WTC11 (cell line): ENCODE results near the gene ZNHIT1. TPM values are rescaled to one million over a fixed set of nuclear protein-coding genes. Genes with fewer than 3 reads are reported as not detected.

Experiments used
- ATAC-seq: fragments of 200-7000 bp; cut with Tn5 transposase; 2 replicates; pipeline ENCODE4 v1.10.0; 2021; ENCODE audit warnings: mild to moderate bottlenecking, moderate library complexity
- CTCF ChIA-PET: fragments of 300-600 bp; sonication (Branson Sonifier 250); formaldehyde crosslinking; loops from one replicate; lab custom pipeline; 2021; ENCODE audit warnings: antibody characterized with exemption; lab: Charles Lee
- POLR2A ChIA-PET: fragments of 350-600 bp; sonication (Branson Sonifier 250); formaldehyde crosslinking; loops from one replicate; lab custom pipeline; 2021; ENCODE audit warnings: antibody characterized with exemption; lab: Charles Lee
- DNase-seq: peaks from one replicate; pipeline ENCODE4 v3.0.0; 2021; ENCODE audit warnings: low spot score
- H3K27ac Mint-ChIP-seq: 2 replicates; pipeline ENCODE4 v1.8.0; 2021; ENCODE audit warnings: mixed read lengths
- H3K27me3 Mint-ChIP-seq: 2 replicates; pipeline ENCODE4 v1.8.0; 2021; ENCODE audit warnings: low read depth, mild to moderate bottlenecking, moderate library complexity, mixed read lengths
- H3K36me3 Mint-ChIP-seq: 2 replicates; pipeline ENCODE4 v1.8.0; 2021; ENCODE audit warnings: mixed read lengths
- H3K4me1 Mint-ChIP-seq: 2 replicates; pipeline ENCODE4 v1.8.0; 2022; ENCODE audit warnings: mixed read lengths
- H3K4me3 Mint-ChIP-seq: 2 replicates; pipeline ENCODE4 v1.8.0; 2021; ENCODE audit warnings: mild to moderate bottlenecking, moderate library complexity, mixed read lengths
- H3K9me3 Mint-ChIP-seq: 2 replicates; pipeline ENCODE4 v1.8.0; 2021; ENCODE audit warnings: mixed read lengths
- AFF4 ChIP-seq: sonication (generic); formaldehyde crosslinking; IDR thresholded peaks from 2 replicates; pipeline ENCODE4 v1.8.1; 2023; ENCODE audit warnings: mild to moderate bottlenecking, missing genetic modification reagents, borderline replicate concordance
- CBFB ChIP-seq: sonication (generic); formaldehyde crosslinking; IDR thresholded peaks from 2 replicates; pipeline ENCODE4 v1.8.1; 2022; ENCODE audit warnings: mild to moderate bottlenecking, low read depth, missing genetic modification reagents
- ELF4 ChIP-seq: sonication (generic); formaldehyde crosslinking; IDR thresholded peaks from 2 replicates; pipeline ENCODE4 v1.8.1; 2022; ENCODE audit warnings: low read depth, mild to moderate bottlenecking, moderate library complexity, missing genetic modification reagents
- ERG ChIP-seq: fragments of 250-450 bp; sonication (Bioruptor Pico); IDR thresholded peaks from 2 replicates; pipeline ENCODE4 v1.8.0; 2021; ENCODE audit warnings: mild to moderate bottlenecking
- ETV6 ChIP-seq: sonication (generic); formaldehyde crosslinking; IDR thresholded peaks from 2 replicates; pipeline ENCODE4 v1.8.1; 2022; ENCODE audit warnings: mild to moderate bottlenecking, missing genetic modification reagents
- FOXP1 ChIP-seq: sonication (generic); formaldehyde crosslinking; IDR thresholded peaks from 2 replicates; pipeline ENCODE4 v1.8.0; 2022; ENCODE audit warnings: missing genetic modification reagents, mild to moderate bottlenecking, moderate library complexity, borderline replicate concordance
- GABPB1 ChIP-seq: sonication (generic); formaldehyde crosslinking; IDR thresholded peaks from 2 replicates; pipeline ENCODE4 v1.8.1; 2023; ENCODE audit warnings: mild to moderate bottlenecking, missing genetic modification reagents
- IRF2 ChIP-seq: sonication (generic); formaldehyde crosslinking; IDR thresholded peaks from 2 replicates; pipeline ENCODE4 v1.8.0; 2022; ENCODE audit warnings: low read depth, missing genetic modification reagents, borderline replicate concordance
- NR1H2 ChIP-seq: sonication (generic); formaldehyde crosslinking; IDR thresholded peaks from 2 replicates; pipeline ENCODE4 v1.9.0; 2021; ENCODE audit warnings: mild to moderate bottlenecking, moderate library complexity, missing genetic modification reagents
- PRDM15 ChIP-seq: sonication (generic); formaldehyde crosslinking; IDR thresholded peaks from 2 replicates; pipeline ENCODE4 v1.8.0; 2022; ENCODE audit warnings: missing genetic modification reagents
- RELA ChIP-seq: sonication (generic); formaldehyde crosslinking; IDR thresholded peaks from 2 replicates; pipeline ENCODE4 v1.8.1; 2022; ENCODE audit warnings: missing genetic modification reagents, mild to moderate bottlenecking, borderline replicate concordance
- ZBTB21 ChIP-seq: sonication (generic); formaldehyde crosslinking; IDR thresholded peaks from 2 replicates; pipeline ENCODE4 v1.8.1; 2023; ENCODE audit warnings: mild to moderate bottlenecking, missing genetic modification reagents, borderline replicate concordance
- ZNF396 ChIP-seq: fragments of 250-450 bp; sonication (Bioruptor Pico); IDR thresholded peaks from 2 replicates; pipeline ENCODE4 v1.8.0; 2021; ENCODE audit warnings: mild to moderate bottlenecking, moderate library complexity, borderline replicate concordance
- total RNA-seq: library from RNA; stranded (reverse); gene quantifications from 3 replicates; pipeline ENCODE4 v1.2.3, GENCODE V29; 2021
- TF ChIP-seq, protein P1 (sequence below): fragments of 250-450 bp; sonication (Bioruptor Pico); IDR thresholded peaks from 2 replicates; pipeline ENCODE4 v1.9.0; 2021; ENCODE audit warnings: mild to moderate bottlenecking, borderline replicate concordance
- TF ChIP-seq, protein P2 (sequence below): sonication (generic); formaldehyde crosslinking; conservative IDR thresholded peaks from 2 replicates; pipeline ENCODE4 v1.8.1; 2023; ENCODE audit warnings: mild to moderate bottlenecking, low read depth, missing genetic modification reagents, moderate library complexity

Gene ZNHIT1
- total RNA-seq, 1 experiment from 2014 or later, result 63.9 TPM

- H3K9me3 Mint-ChIP-seq, result no peaks in the 10 kb centered on the region
- ChIA-PET CTCF (interaction anchor here (1.0 to 5.3 kb wide), 9 partner anchors 8 to 106 kb away, joined by 4 to 57 read pairs (median 7); partner anchors contain the start of genes PLOD3, SERPINE1 and ZNHIT1), POLR2A (interaction anchor here (0.6 to 1.6 kb wide), 6 partner anchors 16 to 56 kb away, joined by 3 to 5 read pairs (median 4); partner anchors contain the start of genes PLOD3 and VGF)
- peak; percentile 5; the same call in 1 of the 2 replicates for ATAC-seq
- peaks cover 16% of the 10 kb centered on the region for H3K27me3 Mint-ChIP-seq
- TF ChIP-seq CBFB (CRISPR knock-in tag) (no peak), FOXP1 (CRISPR knock-in tag) (0 out of 2 replicates have a peak, but pooled peaks have one; percentile 17), ETV6 (CRISPR knock-in tag) (0 out of 2 replicates have a peak, but pooled peaks have one; percentile 21), ZNF396 (no peak)
- H3K27ac Mint-ChIP-seq, result no peak overlapping the region
- DNase-seq, result no peak
- H3K36me3 Mint-ChIP-seq, result no peaks in the 10 kb centered on the region
- H3K4me3 Mint-ChIP-seq, result peak overlapping the region; percentile 72
- H3K4me1 Mint-ChIP-seq, result peaks cover 28% of the 10 kb centered on the region
These were observed 17.5 kb upstream of the ZNHIT1 start for GRCh38 chr7:101200504-101200861.

DNA sequence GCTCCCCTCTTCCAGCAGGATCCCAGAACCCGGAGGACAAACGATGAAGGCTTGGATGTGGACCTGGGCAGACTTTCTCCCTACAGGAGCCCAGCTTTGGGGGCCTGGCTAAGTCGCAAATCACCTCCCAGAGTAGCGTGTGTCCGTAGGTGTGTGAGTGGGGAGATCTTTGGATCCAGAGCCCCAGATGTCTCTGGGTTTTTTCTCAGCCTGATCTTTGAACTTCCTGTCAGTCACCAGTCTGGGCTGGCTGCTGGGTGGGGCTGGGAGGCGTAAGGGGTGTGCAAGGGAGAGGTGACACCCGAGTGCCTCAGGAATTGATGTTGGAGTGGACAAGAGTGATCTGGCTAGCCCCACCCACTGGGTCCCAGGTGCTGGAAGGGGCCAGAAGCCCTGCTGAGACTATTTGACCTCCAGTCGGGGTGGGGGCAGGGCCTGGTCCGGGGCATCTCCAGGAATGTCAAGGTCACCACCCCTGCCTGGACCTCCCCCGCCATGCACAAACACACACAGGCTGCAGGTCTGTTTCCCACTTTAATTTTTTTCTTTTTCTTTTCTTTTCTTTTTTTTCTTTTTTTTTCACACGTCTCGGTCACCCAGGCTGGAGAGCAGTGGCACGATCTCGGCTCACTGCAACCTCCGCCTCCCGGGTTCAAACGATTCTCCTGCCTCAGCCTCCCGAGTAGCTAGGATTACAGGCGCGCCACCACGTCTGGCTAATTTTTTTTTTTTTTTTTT, 16.9 kb upstream of the ZNHIT1 start, which contains the start of gene MOGAT3:
TSS of gene MOGAT3 (minus strand) at position 175 of the 738 bp plus-strand sequence. CDS start 182 bp downstream, outside the sequence.
- ATAC-seq, result peak; percentile 38
- peak; percentile 54 for DNase-seq
- H3K27me3 Mint-ChIP-seq, result peaks cover 16% of the 10 kb centered on the region
- ChIA-PET CTCF (interaction anchor here (0.6 to 5.3 kb wide), 13 partner anchors 9 to 302 kb away, joined by 3 to 57 read pairs (median 5); partner anchors contain the start of genes FIS1, PLOD3, SERPINE1 and ZNHIT1), POLR2A (interaction anchor here (0.9 to 1.6 kb wide), 3 partner anchors 16 to 29 kb away, joined by 4 to 5 read pairs (median 4); partner anchors contain the start of gene PLOD3)
- H3K9me3 Mint-ChIP-seq, result no peaks in the 10 kb centered on the region
- H3K27ac Mint-ChIP-seq, result peak within 1 kb of the TSS; percentile 76
- H3K4me1 Mint-ChIP-seq, result peaks cover 28% of the 10 kb centered on the region
- H3K36me3 Mint-ChIP-seq, result no peaks in the 10 kb centered on the region
- peak within 1 kb of the TSS; percentile 72 for H3K4me3 Mint-ChIP-seq
- TF ChIP-seq IRF2 (CRISPR knock-in tag) (no peak), NR1H2 (CRISPR knock-in tag) (no peak), PRDM15 (no peak), GABPB1 (CRISPR knock-in tag) (peak; percentile 60), ETV6 (CRISPR knock-in tag) (0 out of 2 replicates have a peak, but pooled peaks have one; percentile 5), AFF4 (CRISPR knock-in tag) (no peak), ELF4 (CRISPR knock-in tag) (no peak), RELA (CRISPR knock-in tag) (no peak), ERG (CRISPR knock-in tag) (no peak), ZBTB21 (CRISPR knock-in tag) (no peak)
- TF ChIP-seq, protein P1, sequence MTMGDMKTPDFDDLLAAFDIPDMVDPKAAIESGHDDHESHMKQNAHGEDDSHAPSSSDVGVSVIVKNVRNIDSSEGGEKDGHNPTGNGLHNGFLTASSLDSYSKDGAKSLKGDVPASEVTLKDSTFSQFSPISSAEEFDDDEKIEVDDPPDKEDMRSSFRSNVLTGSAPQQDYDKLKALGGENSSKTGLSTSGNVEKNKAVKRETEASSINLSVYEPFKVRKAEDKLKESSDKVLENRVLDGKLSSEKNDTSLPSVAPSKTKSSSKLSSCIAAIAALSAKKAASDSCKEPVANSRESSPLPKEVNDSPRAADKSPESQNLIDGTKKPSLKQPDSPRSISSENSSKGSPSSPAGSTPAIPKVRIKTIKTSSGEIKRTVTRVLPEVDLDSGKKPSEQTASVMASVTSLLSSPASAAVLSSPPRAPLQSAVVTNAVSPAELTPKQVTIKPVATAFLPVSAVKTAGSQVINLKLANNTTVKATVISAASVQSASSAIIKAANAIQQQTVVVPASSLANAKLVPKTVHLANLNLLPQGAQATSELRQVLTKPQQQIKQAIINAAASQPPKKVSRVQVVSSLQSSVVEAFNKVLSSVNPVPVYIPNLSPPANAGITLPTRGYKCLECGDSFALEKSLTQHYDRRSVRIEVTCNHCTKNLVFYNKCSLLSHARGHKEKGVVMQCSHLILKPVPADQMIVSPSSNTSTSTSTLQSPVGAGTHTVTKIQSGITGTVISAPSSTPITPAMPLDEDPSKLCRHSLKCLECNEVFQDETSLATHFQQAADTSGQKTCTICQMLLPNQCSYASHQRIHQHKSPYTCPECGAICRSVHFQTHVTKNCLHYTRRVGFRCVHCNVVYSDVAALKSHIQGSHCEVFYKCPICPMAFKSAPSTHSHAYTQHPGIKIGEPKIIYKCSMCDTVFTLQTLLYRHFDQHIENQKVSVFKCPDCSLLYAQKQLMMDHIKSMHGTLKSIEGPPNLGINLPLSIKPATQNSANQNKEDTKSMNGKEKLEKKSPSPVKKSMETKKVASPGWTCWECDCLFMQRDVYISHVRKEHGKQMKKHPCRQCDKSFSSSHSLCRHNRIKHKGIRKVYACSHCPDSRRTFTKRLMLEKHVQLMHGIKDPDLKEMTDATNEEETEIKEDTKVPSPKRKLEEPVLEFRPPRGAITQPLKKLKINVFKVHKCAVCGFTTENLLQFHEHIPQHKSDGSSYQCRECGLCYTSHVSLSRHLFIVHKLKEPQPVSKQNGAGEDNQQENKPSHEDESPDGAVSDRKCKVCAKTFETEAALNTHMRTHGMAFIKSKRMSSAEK (CRISPR knock-in tag), result no peak
- TF ChIP-seq, protein P2, sequence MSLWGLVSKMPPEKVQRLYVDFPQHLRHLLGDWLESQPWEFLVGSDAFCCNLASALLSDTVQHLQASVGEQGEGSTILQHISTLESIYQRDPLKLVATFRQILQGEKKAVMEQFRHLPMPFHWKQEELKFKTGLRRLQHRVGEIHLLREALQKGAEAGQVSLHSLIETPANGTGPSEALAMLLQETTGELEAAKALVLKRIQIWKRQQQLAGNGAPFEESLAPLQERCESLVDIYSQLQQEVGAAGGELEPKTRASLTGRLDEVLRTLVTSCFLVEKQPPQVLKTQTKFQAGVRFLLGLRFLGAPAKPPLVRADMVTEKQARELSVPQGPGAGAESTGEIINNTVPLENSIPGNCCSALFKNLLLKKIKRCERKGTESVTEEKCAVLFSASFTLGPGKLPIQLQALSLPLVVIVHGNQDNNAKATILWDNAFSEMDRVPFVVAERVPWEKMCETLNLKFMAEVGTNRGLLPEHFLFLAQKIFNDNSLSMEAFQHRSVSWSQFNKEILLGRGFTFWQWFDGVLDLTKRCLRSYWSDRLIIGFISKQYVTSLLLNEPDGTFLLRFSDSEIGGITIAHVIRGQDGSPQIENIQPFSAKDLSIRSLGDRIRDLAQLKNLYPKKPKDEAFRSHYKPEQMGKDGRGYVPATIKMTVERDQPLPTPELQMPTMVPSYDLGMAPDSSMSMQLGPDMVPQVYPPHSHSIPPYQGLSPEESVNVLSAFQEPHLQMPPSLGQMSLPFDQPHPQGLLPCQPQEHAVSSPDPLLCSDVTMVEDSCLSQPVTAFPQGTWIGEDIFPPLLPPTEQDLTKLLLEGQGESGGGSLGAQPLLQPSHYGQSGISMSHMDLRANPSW, result no peak
